Activated naive CD8-positive, alpha-beta T cell treated with anti-CD3 and anti-CD28 coated beads, Interleukin-2, amount 50 U/mL, for 24 hours (primary cell): ENCODE results near the gene KLHL15.
"Not testable (repeated sequence)": the region's sequence is repeated elsewhere in the genome, so short reads cannot be mapped to it uniquely, and the experiment has no call there.

Experiments
- ATAC-seq: fragments of 150-1000 bp; cut with Tn5 transposase; one replicate; pipeline ENCODE4 v1.10.0; 2021
- DNase-seq: peaks from one replicate; pipeline ENCODE4 v3.0.0; 2021
- H3K27ac Mint-ChIP-seq: one replicate; pipeline ENCODE4 v1.8.0; 2021; ENCODE audit warnings: mild to moderate bottlenecking, mixed read lengths
- H3K27me3 Mint-ChIP-seq: one replicate; pipeline ENCODE4 v1.8.0; 2021; ENCODE audit warnings: mixed read lengths
- H3K36me3 Mint-ChIP-seq: one replicate; pipeline ENCODE4 v1.8.0; 2021; ENCODE audit warnings: low read depth, mixed read lengths
- H3K4me1 Mint-ChIP-seq: one replicate; pipeline ENCODE4 v1.8.0; 2021; ENCODE audit warnings: mixed read lengths
- H3K4me3 Mint-ChIP-seq: one replicate; pipeline ENCODE4 v1.8.0; 2021; ENCODE audit warnings: mild to moderate bottlenecking, moderate library complexity, mixed read lengths
- H3K9me3 Mint-ChIP-seq: one replicate; pipeline ENCODE4 v1.8.0; 2021; ENCODE audit warnings: mixed read lengths

Gene KLHL15

GRCh38 chrX:24027086-24027485 lies at the start of gene KLHL15:
TSS of gene KLHL15 (minus strand) at chrX:24027186. CDS start at chrX:24006693, 20,493 bp downstream.
- ATAC-seq, result no peak
- H3K4me1 Mint-ChIP-seq, result peaks cover 9% of the 10 kb centered on the region
- H3K4me3 Mint-ChIP-seq, result peak within 1 kb of the TSS; percentile 82
- H3K9me3 Mint-ChIP-seq, result no peaks in the 10 kb centered on the region
- DNase-seq, result no peak
- H3K27ac Mint-ChIP-seq, result peak within 1 kb of the TSS; percentile 84
- H3K27me3 Mint-ChIP-seq, result no peaks in the 10 kb centered on the region
- H3K36me3 Mint-ChIP-seq, result peaks cover 6% of the 10 kb centered on the region

- ATAC-seq (no peak), DNase-seq (no peak)
- H3K4me3 Mint-ChIP-seq, result no peak overlapping the region
- no peaks in the 10 kb centered on the region for H3K27me3 Mint-ChIP-seq
- no peaks in the 10 kb centered on the region for H3K9me3 Mint-ChIP-seq
- H3K4me1 Mint-ChIP-seq, result no peaks in the 10 kb centered on the region
- peaks cover 39% of the 10 kb centered on the region for H3K36me3 Mint-ChIP-seq
- H3K27ac Mint-ChIP-seq, result no peak overlapping the region
These were observed 42.9 kb upstream of the KLHL15 start for GRCh38 chrX:24069877-24070276.

- Mint-ChIP-seq H3K27me3 (no peaks in the 10 kb centered on the region), H3K27ac (no peak overlapping the region), H3K36me3 (peaks cover 51% of the 10 kb centered on the region), H3K9me3 (no peaks in the 10 kb centered on the region), H3K4me1 (peaks cover 14% of the 10 kb centered on the region), H3K4me3 (no peak overlapping the region)
- DNase-seq (no peak), ATAC-seq (no peak)
These were observed 36.5 kb upstream of the KLHL15 start for GRCh38 chrX:24063488-24063887.

- Mint-ChIP-seq H3K27me3 (no peaks in the 10 kb centered on the region), H3K9me3 (no peaks in the 10 kb centered on the region), H3K36me3 (peaks cover 23% of the 10 kb centered on the region), H3K4me3 (no peak overlapping the region), H3K27ac (no peak overlapping the region), H3K4me1 (peaks cover 16% of the 10 kb centered on the region)
- ATAC-seq (peak; percentile 27), DNase-seq (no peak)
These were observed 28.0 kb upstream of the KLHL15 start for GRCh38 chrX:24055043-24055356.

- DNase-seq, result peak; percentile 81
- Mint-ChIP-seq H3K36me3 (peaks cover 18% of the 10 kb centered on the region), H3K9me3 (no peaks in the 10 kb centered on the region), H3K27ac (no peak within 1 kb of the TSS), H3K27me3 (no peaks in the 10 kb centered on the region), H3K4me1 (peaks cover 13% of the 10 kb centered on the region), H3K4me3 (no peak within 1 kb of the TSS)
- ATAC-seq, result peak; percentile 87
These were observed 27.4 kb upstream of the KLHL15 start, which contains the start of gene EIF2S3 for GRCh38 chrX:24054182-24055042. TSS of gene EIF2S3 (plus strand) at chrX:24054956. CDS start at chrX:24054969, 13 bp downstream.

- ATAC-seq, H3K36me3 Mint-ChIP-seq, H3K27me3 Mint-ChIP-seq, H3K9me3 Mint-ChIP-seq, H3K4me1 Mint-ChIP-seq, H3K27ac Mint-ChIP-seq, DNase-seq: not testable (repeated sequence)
- peak overlapping the region; percentile 38 for H3K4me3 Mint-ChIP-seq
These were observed 23.7 kb upstream of the KLHL15 start for GRCh38 chrX:24050522-24051318.

GRCh38 chrX:24049643-24050042 lies 22.7 kb upstream of the KLHL15 start:
- not testable (repeated sequence) for H3K4me3 Mint-ChIP-seq, ATAC-seq, H3K27me3 Mint-ChIP-seq, H3K9me3 Mint-ChIP-seq, DNase-seq, H3K36me3 Mint-ChIP-seq, H3K4me1 Mint-ChIP-seq, H3K27ac Mint-ChIP-seq

GRCh38 chrX:24046060-24046459 lies 19.1 kb upstream of the KLHL15 start:
- H3K4me1 Mint-ChIP-seq, DNase-seq, H3K27ac Mint-ChIP-seq, H3K9me3 Mint-ChIP-seq, ATAC-seq, H3K4me3 Mint-ChIP-seq, H3K36me3 Mint-ChIP-seq, H3K27me3 Mint-ChIP-seq: not testable (repeated sequence)

GRCh38 chrX:24037729-24038128 lies 10.7 kb upstream of the KLHL15 start:
- DNase-seq (no peak), ATAC-seq (no peak)
- Mint-ChIP-seq H3K27me3 (no peaks in the 10 kb centered on the region), H3K4me1 (no peaks in the 10 kb centered on the region), H3K36me3 (no peaks in the 10 kb centered on the region), H3K4me3 (no peak overlapping the region), H3K27ac (no peak overlapping the region), H3K9me3 (no peaks in the 10 kb centered on the region)

GRCh38 chrX:24034485-24034884 lies 7.5 kb upstream of the KLHL15 start:
- Mint-ChIP-seq H3K4me1 (no peaks in the 10 kb centered on the region), H3K36me3 (no peaks in the 10 kb centered on the region), H3K9me3 (no peaks in the 10 kb centered on the region), H3K27me3 (no peaks in the 10 kb centered on the region), H3K4me3 (no peak overlapping the region), H3K27ac (no peak overlapping the region)
- DNase-seq (no peak), ATAC-seq (no peak)

- Mint-ChIP-seq H3K4me3 (no peak overlapping the region), H3K27me3 (no peaks in the 10 kb centered on the region)
- no peak for DNase-seq
These were observed 3.6 kb upstream of the KLHL15 start for GRCh38 chrX:24030597-24030996.

GRCh38 chrX:24027985-24028384 lies 999 bp upstream of the KLHL15 start:
- no peak for DNase-seq
- H3K27me3 Mint-ChIP-seq, result no peaks in the 10 kb centered on the region
- peaks cover 4% of the 10 kb centered on the region for H3K36me3 Mint-ChIP-seq
- H3K27ac Mint-ChIP-seq, result no peak overlapping the region
- H3K4me1 Mint-ChIP-seq, result peaks cover 8% of the 10 kb centered on the region
- H3K4me3 Mint-ChIP-seq, result no peak overlapping the region
- H3K9me3 Mint-ChIP-seq, result no peaks in the 10 kb centered on the region
- ATAC-seq, result no peak

More at GRCh38 chrX:24030597-24030996, 3.6 kb upstream of the KLHL15 start:
- no peak for ATAC-seq
- Mint-ChIP-seq H3K4me1 (peaks cover 2% of the 10 kb centered on the region), H3K9me3 (no peaks in the 10 kb centered on the region), H3K36me3 (no peaks in the 10 kb centered on the region), H3K27ac (no peak overlapping the region)

- Mint-ChIP-seq H3K27ac (peak overlapping the region; percentile 42), H3K4me1 (peaks cover 15% of the 10 kb centered on the region), H3K9me3 (no peaks in the 10 kb centered on the region), H3K36me3 (peaks cover 11% of the 10 kb centered on the region), H3K4me3 (peak overlapping the region; percentile 82), H3K27me3 (no peaks in the 10 kb centered on the region)
- no peak for ATAC-seq
- no peak for DNase-seq
These were observed 554 bp downstream of the KLHL15 start for GRCh38 chrX:24026432-24026831.

- DNase-seq, result no peak
- peak overlapping the region; percentile 82 for H3K4me3 Mint-ChIP-seq
These were observed 1.1 kb downstream of the KLHL15 start for GRCh38 chrX:24025741-24026403.

More at GRCh38 chrX:24025741-24026403, 1.1 kb downstream of the KLHL15 start:
- Mint-ChIP-seq H3K4me1 (peaks cover 20% of the 10 kb centered on the region), H3K27me3 (no peaks in the 10 kb centered on the region), H3K9me3 (no peaks in the 10 kb centered on the region), H3K27ac (peak overlapping the region; percentile 84), H3K36me3 (peaks cover 14% of the 10 kb centered on the region)
- ATAC-seq, result peak; percentile 11
